T-helper 17 cell (primary cell): ENCODE data around the gene CENPF. TPM values are rescaled to one million over a fixed set of nuclear protein-coding genes. Genes with fewer than 3 reads are reported as not detected.

Experiments
- ATAC-seq: fragments of 150-1000 bp; cut with Tn5 transposase; 2 replicates; pipeline ENCODE4 v1.10.0; 2021; ENCODE audit warnings: mild to moderate bottlenecking, moderate library complexity
- DNase-seq, 3 donors: peaks; one replicate each; pipeline versions ENCODE4 v3.0.0 to v3.0.0-alpha.2; 2020 to 2021
- H3K9me3 ChIP-seq: one replicate; pipeline ENCODE4 v1.7.0; 2013; ENCODE audit warnings: low read length, mild to moderate bottlenecking; ENCODE audit not compliant: control insufficient read depth, poor library complexity, severe bottlenecking
- H3K27ac Mint-ChIP-seq: one replicate; pipeline ENCODE4 v1.8.0; 2022; ENCODE audit warnings: mild to moderate bottlenecking, moderate library complexity, mixed read lengths
- H3K27me3 Mint-ChIP-seq: one replicate; pipeline ENCODE4 v1.8.0; 2022; ENCODE audit warnings: mixed read lengths
- H3K36me3 Mint-ChIP-seq: one replicate; pipeline ENCODE4 v1.8.0; 2022; ENCODE audit warnings: low read depth, mixed read lengths
- H3K4me1 Mint-ChIP-seq: one replicate; pipeline ENCODE4 v1.8.0; 2022; ENCODE audit warnings: mild to moderate bottlenecking, mixed read lengths
- H3K4me3 Mint-ChIP-seq: one replicate; pipeline ENCODE4 v1.8.0; 2022; ENCODE audit warnings: mild to moderate bottlenecking, moderate library complexity, mixed read lengths
- total RNA-seq, 4 donors: library from RNA in 2 of 4; stranded (reverse) in 2 of 4; gene quantifications; one replicate each; pipeline ENCODE4 v1.2.3 and lab custom pipeline; 2022 to 2026

Gene CENPF
- total RNA-seq, 2 donors from 2014 or later: 2.0 to 3.2 TPM

DNA sequence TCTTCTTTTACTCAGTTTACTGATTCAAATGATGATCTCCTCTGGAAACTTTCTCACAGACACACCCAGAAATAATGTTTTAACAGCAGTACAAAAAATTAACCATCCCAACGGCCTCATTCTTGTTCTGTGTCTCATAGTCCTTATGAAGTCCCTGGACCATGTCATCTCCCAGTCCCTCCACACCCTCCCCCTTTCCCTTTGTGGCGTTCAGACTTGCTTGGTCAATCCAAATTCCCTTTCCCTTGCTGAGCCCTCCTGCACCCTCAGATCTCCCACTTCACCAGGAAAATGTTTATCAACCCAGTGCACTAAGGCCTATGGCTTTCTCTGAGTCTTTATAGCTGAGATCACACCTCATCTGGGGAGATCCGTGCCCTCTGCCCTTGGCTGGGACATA, 85.9 kb downstream of the CENPF start:
- DNase-seq (no peak), ATAC-seq (no peak)
- Mint-ChIP-seq H3K27ac (no peak overlapping the region), H3K27me3 (peaks cover 18% of the 10 kb centered on the region), H3K4me1 (no peaks in the 10 kb centered on the region), H3K36me3 (peaks cover 2% of the 10 kb centered on the region), H3K4me3 (no peak overlapping the region)
- H3K9me3 ChIP-seq: no peaks in the 10 kb centered on the region

DNA sequence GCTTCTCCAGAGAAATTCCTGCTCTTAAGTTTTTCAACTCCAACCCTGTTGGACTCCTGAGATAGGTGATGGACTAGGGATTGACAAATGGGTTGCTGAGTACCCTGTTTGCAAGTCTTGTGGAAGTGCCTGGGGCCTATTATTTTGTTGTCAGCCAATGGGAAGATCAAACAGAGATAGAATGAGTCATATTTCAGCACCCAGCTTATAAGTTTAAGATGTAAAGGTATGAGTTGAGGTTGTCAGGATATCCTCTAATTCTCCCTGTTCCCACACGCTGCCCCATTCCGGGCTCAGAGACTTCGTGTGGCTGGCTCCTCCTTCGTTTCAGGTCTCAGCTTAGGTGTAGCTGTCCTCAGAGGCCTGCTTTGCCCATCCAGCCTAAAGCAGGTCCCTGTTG, 91.8 kb downstream of the CENPF start:
- Mint-ChIP-seq H3K27me3 (peaks cover 7% of the 10 kb centered on the region), H3K36me3 (no peaks in the 10 kb centered on the region), H3K4me1 (no peaks in the 10 kb centered on the region), H3K4me3 (no peak overlapping the region), H3K27ac (no peak overlapping the region)
- H3K9me3 ChIP-seq: no peaks in the 10 kb centered on the region
- ATAC-seq (no peak), DNase-seq (no peak)

DNA sequence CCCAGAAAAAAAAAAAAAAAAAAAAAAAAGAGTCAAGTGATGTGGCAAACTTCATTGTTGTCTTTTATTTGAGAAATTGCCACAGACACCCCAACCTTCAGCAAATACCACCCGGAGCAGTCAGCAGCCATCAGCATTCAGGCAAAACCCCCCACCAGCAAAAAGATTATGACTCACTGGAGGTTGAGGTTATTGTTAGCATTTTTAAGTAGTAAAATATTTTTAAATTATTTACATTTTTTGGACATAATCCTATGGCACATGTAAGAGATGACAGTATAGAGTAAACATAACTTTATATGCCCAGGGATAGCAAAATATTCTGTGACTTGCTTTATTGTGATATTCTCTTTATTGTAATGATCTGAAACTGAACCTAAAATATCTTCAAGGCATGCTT, 95.6 kb downstream of the CENPF start:
- no peak for DNase-seq
- no peaks in the 10 kb centered on the region for H3K36me3 Mint-ChIP-seq
- no peaks in the 10 kb centered on the region for H3K9me3 ChIP-seq
- H3K4me3 Mint-ChIP-seq: no peak overlapping the region
- no peak overlapping the region for H3K27ac Mint-ChIP-seq
- no peak for ATAC-seq
- no peaks in the 10 kb centered on the region for H3K4me1 Mint-ChIP-seq
- H3K27me3 Mint-ChIP-seq: peaks cover 7% of the 10 kb centered on the region

DNA sequence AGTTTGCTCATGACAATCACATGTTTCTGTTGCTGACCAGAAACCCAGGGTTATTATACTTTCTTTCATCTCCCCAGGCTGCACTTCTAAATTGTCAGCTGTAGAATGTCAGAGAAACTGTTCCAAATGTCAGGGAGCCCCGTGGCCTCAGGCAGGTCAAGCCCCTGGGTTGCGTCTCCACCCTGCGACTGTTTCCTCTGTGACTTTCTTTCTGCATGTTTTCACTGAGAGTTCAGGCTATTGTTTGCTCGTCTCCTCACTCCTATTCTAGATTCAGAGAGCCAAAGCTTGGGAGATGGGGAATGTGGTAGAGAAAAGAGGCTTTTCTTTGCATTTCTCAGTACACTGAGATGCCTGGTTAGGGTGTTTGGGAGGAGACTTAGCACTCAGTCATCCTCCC, 97.4 kb downstream of the CENPF start:
- Mint-ChIP-seq H3K27ac (no peak overlapping the region), H3K27me3 (peaks cover 7% of the 10 kb centered on the region), H3K4me1 (no peaks in the 10 kb centered on the region), H3K4me3 (no peak overlapping the region), H3K36me3 (no peaks in the 10 kb centered on the region)
- no peak for DNase-seq
- H3K9me3 ChIP-seq: no peaks in the 10 kb centered on the region
- no peak for ATAC-seq

DNA sequence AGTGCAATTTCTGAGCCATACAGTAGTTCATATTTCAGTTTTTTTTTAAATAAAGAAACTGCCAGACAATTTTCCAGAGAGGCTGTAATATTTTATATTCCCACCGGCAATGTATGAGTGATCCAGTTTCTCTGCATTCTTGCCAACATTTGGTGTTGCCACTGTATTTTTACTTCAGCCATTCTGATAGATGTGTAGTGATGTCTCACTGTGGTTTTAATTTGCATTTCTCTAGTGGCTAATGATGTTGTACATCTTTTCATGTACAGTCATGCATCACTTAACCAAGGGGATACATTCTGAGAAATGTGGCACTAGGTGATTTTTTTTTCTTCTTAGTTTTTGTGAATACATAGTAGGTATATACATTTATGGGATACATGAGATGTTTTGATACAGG, 99.6 kb downstream of the CENPF start:
- Mint-ChIP-seq H3K27ac (no peak overlapping the region), H3K36me3 (no peaks in the 10 kb centered on the region), H3K4me3 (no peak overlapping the region), H3K4me1 (no peaks in the 10 kb centered on the region), H3K27me3 (peaks cover 4% of the 10 kb centered on the region)
- ATAC-seq (no peak), DNase-seq (no peak)
- no peaks in the 10 kb centered on the region for H3K9me3 ChIP-seq

DNA sequence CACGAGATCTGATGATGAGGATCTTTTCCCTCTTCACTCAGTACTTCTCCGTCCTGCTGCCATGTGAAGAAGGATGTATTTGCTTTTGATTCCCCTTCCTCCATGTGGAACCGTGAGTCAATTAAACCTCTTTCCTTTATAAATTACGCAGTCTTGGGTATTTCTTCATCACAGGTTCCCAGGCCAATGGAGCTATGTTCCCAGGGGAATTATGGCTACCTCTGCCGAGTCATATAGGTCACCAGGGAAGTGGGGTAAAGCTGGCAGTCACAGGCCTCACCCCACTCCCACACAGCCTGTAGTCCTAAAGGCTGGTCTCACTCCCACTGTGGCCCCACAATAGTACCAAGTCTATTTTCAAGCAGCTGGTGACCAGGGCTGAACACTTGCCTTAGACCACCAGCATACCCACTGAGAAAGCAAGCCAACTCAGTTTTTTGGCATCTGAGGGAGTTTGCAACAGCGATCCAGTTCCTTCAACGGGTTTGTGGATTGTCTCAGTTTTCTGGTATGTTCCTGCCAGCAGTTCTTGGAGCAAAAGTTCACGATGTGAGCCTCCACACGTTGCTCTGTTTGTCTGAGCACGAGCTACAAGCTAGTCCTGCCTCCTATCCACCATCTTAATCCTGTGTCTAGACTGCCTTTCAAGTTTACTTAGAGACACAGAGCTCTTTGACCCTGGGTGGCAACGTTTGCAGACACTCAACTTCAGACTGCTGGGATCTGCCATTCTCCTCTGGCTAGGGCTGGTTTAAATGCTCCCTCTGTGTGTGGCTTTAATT, 104.5 kb downstream of the CENPF start:
- no peaks in the 10 kb centered on the region for H3K4me1 Mint-ChIP-seq
- DNase-seq: no peak
- H3K27me3 Mint-ChIP-seq: no peaks in the 10 kb centered on the region
- ATAC-seq: no peak
- no peaks in the 10 kb centered on the region for H3K9me3 ChIP-seq
- no peaks in the 10 kb centered on the region for H3K36me3 Mint-ChIP-seq
- no peak overlapping the region for H3K27ac Mint-ChIP-seq
- no peak overlapping the region for H3K4me3 Mint-ChIP-seq

DNA sequence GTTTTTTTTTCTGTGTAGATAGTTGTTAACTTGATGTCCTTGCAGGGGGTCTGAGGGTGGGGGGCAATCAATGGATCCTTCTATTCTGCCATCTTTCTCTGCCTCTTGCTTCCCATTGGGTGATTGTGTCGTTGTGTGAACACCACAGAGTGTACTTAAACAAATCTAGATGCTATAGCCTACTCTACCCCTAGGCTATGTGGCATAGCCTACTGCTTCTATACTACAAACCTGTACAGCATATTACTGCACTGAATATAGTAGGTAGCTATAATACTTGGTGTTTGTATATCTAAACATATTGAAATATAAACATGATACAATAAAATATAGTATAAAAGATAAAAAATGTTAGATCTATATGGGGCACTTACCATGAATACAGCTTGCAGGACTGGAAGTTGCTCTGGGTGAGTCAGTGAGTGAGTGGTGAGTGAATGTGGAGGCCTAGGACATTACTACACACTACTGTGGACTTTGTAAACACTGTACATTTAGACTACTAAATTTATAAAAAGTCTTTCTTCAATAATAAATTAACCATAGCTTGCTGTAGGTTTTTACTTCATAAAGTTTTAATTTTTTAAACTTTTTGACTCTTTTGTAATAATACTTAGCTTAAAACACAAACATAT, 105.4 kb downstream of the CENPF start:
- ATAC-seq (no peak), DNase-seq (no peak)
- H3K9me3 ChIP-seq: peaks cover 3% of the 10 kb centered on the region
- Mint-ChIP-seq H3K36me3 (no peaks in the 10 kb centered on the region), H3K4me1 (no peaks in the 10 kb centered on the region), H3K27ac (no peak overlapping the region), H3K4me3 (no peak overlapping the region), H3K27me3 (no peaks in the 10 kb centered on the region)

DNA sequence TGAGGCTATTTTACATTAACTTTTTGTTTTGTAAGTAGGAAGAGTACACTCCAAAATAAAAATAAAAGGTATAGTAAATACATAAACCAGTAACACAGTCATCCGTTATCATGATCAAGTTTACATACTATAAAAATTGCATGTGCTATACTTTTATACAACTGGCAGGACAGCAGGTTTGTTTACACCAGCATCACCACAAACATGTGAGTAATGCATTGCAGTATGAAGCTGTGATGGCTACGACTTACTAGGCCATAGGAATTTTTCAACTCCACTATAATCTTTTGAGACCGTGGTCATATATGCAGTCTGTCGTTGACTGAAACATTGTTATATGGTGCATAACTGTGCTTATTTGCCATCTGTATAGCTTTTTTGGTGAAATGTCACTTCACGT, 106.2 kb downstream of the CENPF start:
- no peak for DNase-seq
- Mint-ChIP-seq H3K27ac (no peak overlapping the region), H3K4me3 (no peak overlapping the region), H3K4me1 (no peaks in the 10 kb centered on the region), H3K27me3 (no peaks in the 10 kb centered on the region), H3K36me3 (no peaks in the 10 kb centered on the region)
- peaks cover 3% of the 10 kb centered on the region for H3K9me3 ChIP-seq
- no peak for ATAC-seq

DNA sequence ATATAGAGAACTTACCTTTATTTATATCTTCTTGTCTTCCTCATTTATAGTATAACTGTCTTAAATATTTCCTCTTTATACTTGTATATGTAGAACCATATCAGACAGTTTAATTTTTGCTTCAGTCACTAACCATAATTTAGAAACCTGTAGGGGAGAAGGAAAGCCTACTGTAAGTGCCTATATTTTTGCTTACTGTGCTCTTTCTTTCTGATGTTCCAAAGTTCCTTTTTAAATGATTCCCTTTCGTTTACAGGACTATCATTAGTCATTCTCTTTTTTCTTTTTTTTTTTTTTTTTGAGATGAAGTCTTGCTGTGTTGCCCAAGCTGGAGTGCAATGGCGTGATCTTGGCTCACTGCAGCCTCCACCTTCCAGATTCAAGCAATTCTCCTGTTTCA, 109.7 kb downstream of the CENPF start:
- Mint-ChIP-seq H3K36me3 (no peaks in the 10 kb centered on the region), H3K4me3 (no peak overlapping the region), H3K4me1 (no peaks in the 10 kb centered on the region), H3K27ac (no peak overlapping the region), H3K27me3 (no peaks in the 10 kb centered on the region)
- no peak for DNase-seq
- H3K9me3 ChIP-seq: peaks cover 3% of the 10 kb centered on the region
- no peak for ATAC-seq

Other genes starting within 250 kb of the CENPF start
- gene PTPN14, start 51.6 kb upstream of the CENPF start, total RNA-seq: under 1 TPM in 1 of 2 donors, not detected in 1; 0.05 TPM